HG03066 (cell line): ENCODE data around the gene APOC1.
A peak's percentile ranks its signal among the peaks of the same experiment; 100 is the strongest.

Source experiments
- ATAC-seq: cut with Tn5 transposase; IDR thresholded peaks from one replicate; pipeline ENCODE4 v1.9.1; 2021; ENCODE audit warnings: low read depth; ENCODE audit not compliant: unreplicated experiment

The APOC1 gene

DNA sequence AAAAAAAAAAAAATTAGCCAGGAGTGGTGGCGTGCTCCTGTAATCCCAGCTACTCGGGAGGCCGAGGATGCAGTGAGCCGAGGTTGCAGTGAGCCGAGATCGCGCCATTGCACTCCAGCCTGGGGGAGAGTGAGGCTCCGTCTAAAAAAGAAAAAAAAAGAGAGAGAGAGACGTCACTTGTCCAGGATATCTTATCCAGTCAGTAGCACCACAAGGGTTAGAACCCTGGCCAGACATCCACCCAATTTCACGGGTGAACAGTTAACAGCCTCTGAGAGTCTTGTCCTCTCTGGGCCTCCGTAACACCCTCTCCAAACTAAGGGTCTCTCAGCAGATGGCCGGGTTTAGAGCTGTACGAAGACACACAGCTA, 39.9 kb downstream of the APOC1 start:
- no peak for ATAC-seq

DNA sequence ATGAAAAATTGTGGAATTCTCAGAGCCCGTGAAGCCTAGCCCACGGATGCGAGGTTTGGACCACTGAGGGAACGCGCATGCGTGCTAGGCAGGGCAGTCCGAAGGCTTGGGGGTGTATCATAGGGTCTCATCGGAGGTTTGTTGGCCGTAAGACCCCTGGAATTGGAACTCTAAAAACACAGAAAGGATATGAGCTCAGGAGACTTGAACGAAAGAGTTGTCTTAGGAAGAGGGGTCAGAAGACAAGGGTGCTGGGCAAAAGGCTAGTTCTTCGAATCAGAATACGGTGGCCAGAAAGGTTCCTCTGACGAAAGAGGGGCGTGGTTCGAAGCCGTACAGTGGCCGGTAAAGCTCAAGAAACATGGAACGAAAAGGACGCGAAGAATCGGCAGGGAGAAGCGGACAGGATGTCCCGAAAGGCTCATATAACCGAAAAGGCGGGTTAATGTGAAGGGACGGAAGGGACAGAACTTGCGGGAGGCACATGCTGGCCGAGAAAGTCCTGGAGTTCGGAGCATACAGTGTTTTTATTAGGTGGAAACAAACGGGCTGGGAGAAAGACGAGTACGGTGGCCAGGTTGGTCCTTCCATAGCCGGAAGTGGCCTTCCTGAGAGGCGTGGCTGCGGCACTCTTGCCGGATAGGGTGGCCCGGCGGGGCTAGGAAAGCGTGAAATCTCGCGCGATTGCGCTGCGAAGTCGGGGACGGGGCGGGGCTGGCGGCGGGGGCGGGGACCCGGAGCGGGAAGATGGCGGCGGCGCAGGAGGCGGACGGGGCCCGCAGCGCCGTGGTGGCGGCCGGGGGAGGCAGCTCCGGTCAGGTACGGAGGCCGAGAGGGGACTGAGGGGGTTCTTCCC, 40.5 kb downstream of the APOC1 start, which contains the start of gene CLPTM1:
TSS of gene CLPTM1 (plus strand) at position 732 of the 856 bp plus-strand sequence. CDS start at position 748, 16 bp downstream.
- peak; percentile 72 for ATAC-seq

DNA sequence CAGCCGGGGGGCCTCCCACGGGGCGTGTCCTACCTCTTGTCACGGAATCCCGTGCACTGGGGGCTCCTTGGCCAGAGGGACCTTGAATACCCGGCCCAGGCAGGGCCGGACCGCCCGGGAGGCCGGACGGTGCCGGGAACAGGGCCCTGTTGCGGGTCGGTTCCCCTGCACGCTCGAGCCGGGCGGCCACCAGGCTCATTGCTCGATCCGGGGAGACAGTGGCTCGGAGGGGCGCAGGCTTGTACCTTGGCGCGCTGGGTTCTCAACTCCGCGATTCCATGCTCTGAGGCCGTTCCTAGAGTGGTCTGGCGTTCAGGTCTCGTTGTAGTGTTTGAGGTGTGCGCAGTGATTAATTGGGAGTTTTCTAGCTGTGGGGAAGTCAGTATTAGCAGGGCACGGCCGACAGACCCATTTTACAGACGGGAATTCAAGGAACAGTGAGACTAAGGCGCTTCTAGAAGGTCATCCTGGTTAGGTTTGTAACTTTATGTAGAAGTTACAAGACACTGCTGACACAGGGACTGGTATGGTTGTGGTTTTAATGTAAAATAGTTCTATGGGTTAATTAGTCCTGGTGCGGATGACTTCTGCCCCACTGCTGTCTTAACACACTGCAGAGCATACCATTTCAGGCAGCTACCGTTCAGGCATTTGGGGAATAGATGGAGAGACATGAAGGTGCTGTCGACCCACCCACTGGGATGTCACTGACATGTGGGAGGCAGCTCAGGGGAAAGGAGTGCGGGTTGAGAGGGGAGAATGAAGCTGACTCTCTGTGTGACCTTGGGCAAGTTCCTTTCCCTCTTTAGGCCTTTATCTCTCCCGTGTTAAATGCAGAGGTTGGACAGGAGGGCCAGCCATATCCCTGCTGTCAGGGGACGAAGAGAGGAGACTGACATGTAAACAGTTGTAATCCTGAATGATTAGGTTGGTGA, 41.4 kb downstream of the APOC1 start:
- peak; percentile 12 for ATAC-seq

GRCh38 chr19:44957526-44957925, 43.1 kb downstream of the APOC1 start:
- ATAC-seq = no peak

GRCh38 chr19:44958090-44958489, 43.7 kb downstream of the APOC1 start:
- no peak for ATAC-seq

GRCh38 chr19:44959691-44960090, 45.3 kb downstream of the APOC1 start:
- no peak for ATAC-seq

GRCh38 chr19:44960906-44961728, 46.7 kb downstream of the APOC1 start:
- ATAC-seq = no peak

DNA sequence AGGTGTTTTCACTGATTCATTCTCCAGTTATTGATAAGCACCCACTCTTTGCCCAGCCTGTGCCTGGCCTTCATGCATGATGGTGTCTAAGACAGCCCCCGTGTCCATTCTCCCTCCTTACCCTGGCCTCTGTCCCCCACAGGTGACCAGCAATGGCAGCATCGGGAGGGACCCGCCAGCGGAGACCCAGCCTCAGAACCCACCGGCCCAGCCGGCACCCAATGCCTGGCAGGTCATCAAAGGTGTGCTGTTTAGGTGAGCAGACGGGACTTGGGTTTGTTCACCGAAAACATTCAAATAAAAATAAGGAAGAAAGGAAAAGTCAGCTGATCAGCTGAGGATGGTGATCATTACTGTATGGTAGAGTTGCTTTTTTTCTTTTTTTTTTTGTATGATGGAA, 47.4 kb downstream of the APOC1 start:
- no peak for ATAC-seq

- ATAC-seq = no peak
Measured at GRCh38 chr19:44968118-44968517, 53.7 kb downstream of the APOC1 start.

- ATAC-seq = no peak
Measured at GRCh38 chr19:44968670-44969069, 54.3 kb downstream of the APOC1 start.
